IPS DF 6.9 (cell line): ENCODE results near the gene PLD4.

Experiments used
- DNase-seq: peaks from one replicate; pipeline ENCODE4 v3.0.0-alpha.2; 2013; ENCODE audit warnings: low read depth, low spot score
- H3K27ac ChIP-seq: one replicate; pipeline ENCODE4 v1.5.1; 2013; ENCODE audit warnings: low read length, control low read depth
- H3K27me3 ChIP-seq: 2 replicates; pipeline ENCODE4 v1.6.1; 2013; ENCODE audit warnings: mild to moderate bottlenecking, low read length; ENCODE audit not compliant: control insufficient read depth, insufficient read depth
- H3K36me3 ChIP-seq: 2 replicates; pipeline ENCODE4 v1.6.1; 2013; ENCODE audit warnings: low read length; ENCODE audit not compliant: control insufficient read depth, insufficient read depth
- H3K4me1 ChIP-seq: 2 replicates; pipeline ENCODE4 v1.6.1; 2013; ENCODE audit warnings: low read length; ENCODE audit not compliant: control insufficient read depth, insufficient read depth
- H3K4me3 ChIP-seq: 2 replicates; pipeline ENCODE4 v1.5.1; 2013; ENCODE audit warnings: mild to moderate bottlenecking, low read length
- H3K9me3 ChIP-seq: 2 replicates; pipeline ENCODE4 v1.6.1; 2013; ENCODE audit warnings: low read length, inconsistent platforms; ENCODE audit not compliant: control insufficient read depth, insufficient read depth
- WGBS: extraction: QIAGEN DNeasy Blood & Tissue Kit; methylation state at CpG from one replicate; pipeline ENCODE4 v1.1.7; 2013; ENCODE audit warnings: mixed read lengths, missing lambda C conversion rate; ENCODE audit not compliant: insufficient read length, insufficient coverage; 5-methylcytosine and 5-hydroxymethylcytosine counted together

PLD4 gene

DNA sequence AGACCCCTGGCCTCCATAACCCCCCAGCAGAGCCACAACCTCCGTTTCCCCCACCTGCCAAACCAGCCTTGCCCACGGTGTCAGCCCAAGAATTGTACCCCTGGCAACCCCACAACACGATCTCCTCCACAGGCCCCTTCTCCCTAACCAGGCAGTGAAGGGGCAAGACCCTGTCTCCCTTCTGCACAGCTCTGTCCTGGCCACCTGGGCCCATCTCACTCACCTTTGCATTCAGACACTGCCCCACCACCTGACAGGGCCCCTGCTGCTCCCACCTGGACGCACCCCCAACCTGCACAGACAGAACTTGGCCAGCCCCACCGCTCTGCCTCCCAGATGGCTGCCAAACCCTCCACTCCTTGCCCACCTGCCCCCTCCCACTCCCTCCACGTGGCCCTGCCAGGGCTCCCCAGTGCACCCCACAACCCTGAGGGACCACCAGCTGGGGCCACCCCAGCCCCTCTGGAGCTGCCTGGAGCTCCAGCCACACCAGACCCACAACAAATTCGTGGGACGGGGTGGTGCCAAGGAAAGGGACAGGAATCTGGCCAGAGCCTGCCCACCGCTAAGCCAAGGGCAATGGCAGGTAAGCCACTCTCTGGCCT lies 41.7 kb downstream of the PLD4 start:
- no peaks in the 10 kb centered on the region for H3K27me3 ChIP-seq
- no peak for DNase-seq
- no CpG with 5 or more reads among the region's 9 CpGs for WGBS
- peaks cover 13% of the 10 kb centered on the region for H3K4me1 ChIP-seq
- H3K9me3 ChIP-seq, result no peaks in the 10 kb centered on the region
- H3K4me3 ChIP-seq, result no peak overlapping the region
- H3K36me3 ChIP-seq, result no peaks in the 10 kb centered on the region
- no peak overlapping the region for H3K27ac ChIP-seq

DNA sequence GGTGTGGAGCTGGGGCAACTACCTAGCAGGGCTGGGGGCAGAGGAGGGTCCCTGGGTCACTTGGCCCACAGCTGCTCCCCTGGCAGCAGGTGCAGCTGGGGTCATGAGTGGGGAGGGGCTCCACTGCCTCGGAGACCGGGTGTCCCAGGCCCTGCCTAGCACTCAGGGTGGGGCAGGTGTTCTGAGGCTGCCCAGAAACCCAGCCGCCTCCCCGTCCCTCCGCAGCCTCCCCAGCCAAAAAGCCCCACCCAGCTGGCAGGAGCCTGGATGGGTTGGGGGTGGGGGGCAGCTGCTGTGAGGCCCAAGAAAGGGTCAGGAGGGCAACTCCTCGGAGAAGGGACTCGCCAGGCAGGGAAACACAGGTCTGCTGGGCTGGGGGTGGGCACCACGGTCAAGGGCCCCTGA lies 42.3 kb downstream of the PLD4 start:
- no peaks in the 10 kb centered on the region for H3K27me3 ChIP-seq
- H3K36me3 ChIP-seq, result no peaks in the 10 kb centered on the region
- no peaks in the 10 kb centered on the region for H3K9me3 ChIP-seq
- peaks cover 13% of the 10 kb centered on the region for H3K4me1 ChIP-seq
- DNase-seq, result no peak
- no CpG with 5 or more reads among the region's 8 CpGs for WGBS
- no peak overlapping the region for H3K27ac ChIP-seq
- no peak overlapping the region for H3K4me3 ChIP-seq

DNA sequence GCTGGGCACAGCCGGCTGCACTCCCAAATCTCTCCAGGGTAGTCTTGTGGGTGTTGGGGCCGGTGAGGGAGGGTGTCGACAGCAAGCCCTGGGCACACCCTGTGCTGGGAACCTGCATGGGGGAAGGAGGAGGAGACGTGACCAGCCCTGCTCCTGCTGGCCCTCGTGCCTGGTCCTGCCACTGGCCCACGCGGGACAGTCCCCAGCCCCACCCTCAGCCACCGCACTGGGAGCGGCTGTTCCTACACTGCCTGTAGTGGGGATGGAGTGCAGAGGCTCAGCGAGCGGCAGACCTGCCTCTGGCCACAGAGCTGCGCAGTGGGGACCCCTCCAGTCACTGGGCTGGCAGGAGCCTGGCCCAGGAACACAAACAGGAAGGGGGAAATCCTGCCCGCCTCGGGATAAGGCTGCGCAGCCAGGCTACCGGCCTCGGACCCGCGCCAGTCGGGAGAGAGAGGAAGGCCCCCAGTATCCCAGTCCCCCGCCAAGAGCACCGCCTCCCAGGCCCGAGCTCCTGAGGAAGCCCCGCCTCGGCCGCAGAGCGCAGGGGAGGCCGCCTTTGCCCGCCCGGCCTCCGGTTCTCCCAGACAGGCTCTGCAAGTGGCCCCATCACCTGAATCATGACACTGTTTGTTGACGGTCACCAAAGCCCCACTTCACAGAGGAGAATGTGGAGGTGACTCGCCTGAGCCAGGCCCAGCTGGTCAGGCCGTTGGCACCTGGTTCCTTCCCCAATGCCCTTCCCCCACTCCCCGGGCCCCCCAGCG lies 42.9 kb downstream of the PLD4 start:
- Histone ChIP-seq H3K36me3 (no peaks in the 10 kb centered on the region), H3K4me1 (peaks cover 13% of the 10 kb centered on the region), H3K9me3 (no peaks in the 10 kb centered on the region), H3K27me3 (no peaks in the 10 kb centered on the region), H3K27ac (no peak overlapping the region), H3K4me3 (peak overlapping the region; percentile 16; the same call in 1 of the 2 replicates)
- no peak for DNase-seq
- WGBS, result no CpG with 5 or more reads among the region's 36 CpGs

DNA sequence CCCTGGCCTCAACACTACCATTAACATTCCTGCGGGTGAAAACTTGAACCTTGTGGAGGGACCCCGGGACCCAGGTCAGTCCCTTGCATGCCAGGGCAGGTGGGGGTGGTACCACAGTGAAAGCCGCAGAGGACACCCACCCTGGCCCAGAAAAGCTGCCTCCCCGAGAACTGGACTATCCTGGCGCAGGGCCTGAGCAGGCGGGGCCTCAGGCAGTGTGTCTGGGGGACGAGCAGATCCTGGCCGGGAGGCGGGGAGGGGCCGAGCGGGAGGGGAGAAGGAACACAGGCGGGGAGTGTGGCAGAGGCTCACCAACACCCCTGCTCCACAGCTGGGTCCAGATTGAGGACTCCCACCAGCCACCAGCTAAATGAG lies 43.5 kb downstream of the PLD4 start:
- peak overlapping the region; percentile 16; the same call in 1 of the 2 replicates for H3K4me3 ChIP-seq

DNA sequence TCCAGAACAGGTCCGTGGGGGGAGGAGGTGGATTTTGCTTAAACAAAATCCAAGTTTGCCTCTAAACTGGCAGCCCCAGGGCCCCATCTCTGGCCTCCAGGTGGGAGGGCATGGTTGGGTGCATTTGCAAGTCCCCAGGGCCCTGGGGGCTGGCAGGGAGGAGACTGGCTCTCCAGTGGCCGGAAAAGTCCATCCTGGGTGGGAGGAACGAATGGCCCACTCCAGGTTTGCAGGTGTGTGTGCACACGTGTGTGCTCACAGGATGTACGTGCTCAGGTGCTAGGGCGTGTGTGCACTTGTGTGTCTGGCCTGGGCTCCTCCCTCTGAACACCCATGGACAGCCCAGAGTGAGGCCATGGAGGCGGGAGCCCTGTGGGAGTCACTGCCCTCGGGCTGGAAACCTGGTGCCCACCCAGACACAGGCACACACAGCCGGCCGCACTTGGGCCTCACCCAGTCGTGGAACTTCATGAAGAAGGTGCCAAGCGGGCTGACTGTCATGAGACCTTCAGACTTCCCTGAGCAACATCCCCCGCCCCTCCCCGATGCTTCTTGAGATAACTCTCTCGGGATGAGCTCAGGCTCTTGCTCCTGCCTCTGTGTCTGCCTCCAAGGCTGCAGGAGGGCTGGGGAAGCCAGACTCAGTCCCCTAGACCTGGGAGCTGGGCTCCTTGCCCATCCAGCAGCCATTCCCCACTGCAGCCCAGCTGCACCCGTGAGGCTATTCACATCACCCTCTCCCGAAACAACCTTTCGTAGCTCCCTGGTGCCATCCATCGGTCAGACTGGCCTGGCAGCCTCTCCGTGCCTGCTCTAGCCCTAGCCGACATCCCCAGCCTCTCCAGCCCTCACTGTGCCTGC lies 44.1 kb downstream of the PLD4 start:
- Histone ChIP-seq H3K4me1 (peaks cover 13% of the 10 kb centered on the region), H3K27ac (no peak overlapping the region), H3K36me3 (no peaks in the 10 kb centered on the region), H3K9me3 (no peaks in the 10 kb centered on the region), H3K27me3 (no peaks in the 10 kb centered on the region), H3K4me3 (no peak overlapping the region)
- WGBS, result no CpG with 5 or more reads among the region's 21 CpGs
- no peak for DNase-seq

More for the DNA sequence above, 43.5 kb downstream of the PLD4 start:
- H3K27ac ChIP-seq, result no peak overlapping the region
- H3K27me3 ChIP-seq, result no peaks in the 10 kb centered on the region
- H3K4me1 ChIP-seq, result peaks cover 13% of the 10 kb centered on the region
- no CpG with 5 or more reads among the region's 12 CpGs for WGBS
- H3K36me3 ChIP-seq, result no peaks in the 10 kb centered on the region
- H3K9me3 ChIP-seq, result no peaks in the 10 kb centered on the region
- DNase-seq, result no peak

DNA sequence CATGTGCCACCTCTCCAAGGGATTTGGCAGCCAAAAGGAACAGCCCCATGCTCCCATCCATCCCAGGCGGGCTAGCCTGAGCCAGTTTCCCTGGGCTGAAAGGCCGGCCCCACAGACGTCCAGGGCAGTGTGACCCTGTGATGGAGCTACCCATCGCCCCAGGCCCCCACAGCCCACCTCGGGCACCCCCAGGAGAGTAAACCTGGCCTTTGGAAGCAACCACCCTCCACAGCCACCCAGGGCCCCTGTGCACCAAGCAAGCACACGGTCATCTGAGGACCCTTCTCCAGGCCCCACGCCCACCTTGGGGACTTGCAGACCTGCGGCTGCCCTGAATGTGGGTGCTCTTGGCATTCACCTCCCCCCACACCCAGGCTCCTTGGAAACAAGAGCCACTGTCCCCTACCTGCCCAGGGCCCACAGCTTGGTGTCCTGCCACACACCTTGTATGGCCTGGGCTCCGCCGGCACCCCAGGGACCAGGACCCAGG lies 45.1 kb downstream of the PLD4 start:
- WGBS, result no CpG with 5 or more reads among the region's 10 CpGs
- no peaks in the 10 kb centered on the region for H3K9me3 ChIP-seq
- no peak for DNase-seq
- no peaks in the 10 kb centered on the region for H3K36me3 ChIP-seq
- H3K27ac ChIP-seq, result no peak overlapping the region
- peaks cover 13% of the 10 kb centered on the region for H3K4me1 ChIP-seq
- H3K27me3 ChIP-seq, result no peaks in the 10 kb centered on the region
- no peak overlapping the region for H3K4me3 ChIP-seq

DNA sequence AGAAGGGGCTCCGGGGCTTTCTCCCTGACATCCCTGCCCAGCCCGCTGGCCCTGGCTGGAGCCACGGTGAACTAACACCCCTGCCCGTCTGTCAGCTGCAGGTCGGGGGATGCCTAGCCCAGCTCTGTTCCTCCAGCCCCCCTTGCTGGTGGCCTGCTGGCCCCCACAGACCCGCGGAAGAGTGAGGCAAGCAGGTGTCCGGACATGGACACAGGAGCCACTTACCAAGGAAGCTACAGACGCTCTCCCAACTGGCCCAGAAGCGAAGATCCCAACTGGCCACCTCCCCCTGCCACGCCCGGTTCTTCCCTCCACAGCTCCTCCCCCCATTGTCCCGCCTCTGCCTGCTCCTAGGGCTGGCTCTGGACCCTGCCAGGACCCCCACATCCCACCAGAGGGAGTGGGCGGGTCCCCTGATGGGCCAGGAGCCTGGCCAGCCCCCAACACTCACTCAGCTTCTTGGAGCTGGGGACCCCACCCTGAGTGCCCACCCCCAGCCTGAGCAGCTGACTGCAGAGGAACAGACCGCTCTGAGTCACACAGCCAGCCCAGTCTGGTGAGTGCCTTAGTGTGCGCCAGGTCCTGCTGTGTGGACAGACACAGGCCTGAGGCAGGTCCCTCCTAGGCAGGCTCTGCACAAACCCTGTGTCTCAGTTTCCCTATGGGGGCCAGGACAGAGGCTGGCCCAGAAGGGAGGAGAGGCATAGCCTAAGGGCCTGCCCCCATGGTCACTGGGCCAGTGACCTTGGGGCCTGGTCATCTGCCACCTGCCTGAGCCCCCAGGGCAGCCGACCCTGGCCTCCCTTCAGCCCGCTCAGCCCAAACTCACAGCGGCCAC lies 45.8 kb downstream of the PLD4 start:
- no peak for DNase-seq
- Histone ChIP-seq H3K4me1 (peaks cover 13% of the 10 kb centered on the region), H3K4me3 (no peak overlapping the region), H3K27me3 (no peaks in the 10 kb centered on the region), H3K36me3 (no peaks in the 10 kb centered on the region), H3K9me3 (no peaks in the 10 kb centered on the region), H3K27ac (no peak overlapping the region)
- no CpG with 5 or more reads among the region's 19 CpGs for WGBS

DNA sequence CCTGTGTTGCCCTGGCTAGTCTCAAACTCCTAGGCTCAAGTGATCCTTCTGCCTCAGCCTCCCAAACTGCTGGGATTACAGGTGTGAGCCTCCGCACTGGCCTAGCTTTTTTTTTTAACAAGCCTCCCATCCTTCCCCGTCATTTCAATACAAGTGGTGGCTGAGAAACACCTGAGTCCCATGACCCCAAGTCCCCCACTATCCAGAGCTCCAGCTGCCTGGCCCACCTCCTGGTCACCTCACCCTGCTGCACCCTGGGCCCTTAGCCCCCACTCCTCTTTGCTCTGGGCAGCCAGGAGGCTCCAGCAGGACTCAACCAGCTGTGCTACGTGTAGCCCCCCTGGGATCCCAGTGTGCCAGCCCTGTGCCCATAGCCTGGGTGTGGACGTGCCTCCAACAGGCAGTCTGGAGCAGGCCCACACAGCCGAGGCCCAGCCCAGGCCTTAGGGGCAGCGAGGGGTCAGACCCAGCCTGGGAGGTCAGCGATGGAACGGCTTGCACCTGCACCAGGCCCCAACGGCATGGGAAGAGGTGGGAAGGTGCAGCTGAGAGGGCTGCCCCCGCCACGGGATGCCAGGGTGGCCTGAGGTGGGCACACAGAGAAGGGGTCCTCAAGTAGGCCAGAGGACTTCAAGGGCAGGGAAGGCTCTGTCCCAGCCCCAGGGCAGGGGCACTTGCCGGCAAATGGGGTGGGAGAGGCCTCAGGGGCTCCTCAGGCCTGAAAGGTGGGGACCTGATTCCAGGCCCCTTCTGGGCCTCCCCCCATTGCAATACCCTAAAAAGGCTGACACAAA lies 47.0 kb downstream of the PLD4 start:
- H3K36me3 ChIP-seq, result no peaks in the 10 kb centered on the region
- no CpG with 5 or more reads among the region's 12 CpGs for WGBS
- H3K4me3 ChIP-seq, result no peak overlapping the region
- no peaks in the 10 kb centered on the region for H3K9me3 ChIP-seq
- H3K4me1 ChIP-seq, result peaks cover 13% of the 10 kb centered on the region
- no peak overlapping the region for H3K27ac ChIP-seq
- H3K27me3 ChIP-seq, result peaks cover 2% of the 10 kb centered on the region; the same call in 1 of the 2 replicates
- no peak for DNase-seq

DNA sequence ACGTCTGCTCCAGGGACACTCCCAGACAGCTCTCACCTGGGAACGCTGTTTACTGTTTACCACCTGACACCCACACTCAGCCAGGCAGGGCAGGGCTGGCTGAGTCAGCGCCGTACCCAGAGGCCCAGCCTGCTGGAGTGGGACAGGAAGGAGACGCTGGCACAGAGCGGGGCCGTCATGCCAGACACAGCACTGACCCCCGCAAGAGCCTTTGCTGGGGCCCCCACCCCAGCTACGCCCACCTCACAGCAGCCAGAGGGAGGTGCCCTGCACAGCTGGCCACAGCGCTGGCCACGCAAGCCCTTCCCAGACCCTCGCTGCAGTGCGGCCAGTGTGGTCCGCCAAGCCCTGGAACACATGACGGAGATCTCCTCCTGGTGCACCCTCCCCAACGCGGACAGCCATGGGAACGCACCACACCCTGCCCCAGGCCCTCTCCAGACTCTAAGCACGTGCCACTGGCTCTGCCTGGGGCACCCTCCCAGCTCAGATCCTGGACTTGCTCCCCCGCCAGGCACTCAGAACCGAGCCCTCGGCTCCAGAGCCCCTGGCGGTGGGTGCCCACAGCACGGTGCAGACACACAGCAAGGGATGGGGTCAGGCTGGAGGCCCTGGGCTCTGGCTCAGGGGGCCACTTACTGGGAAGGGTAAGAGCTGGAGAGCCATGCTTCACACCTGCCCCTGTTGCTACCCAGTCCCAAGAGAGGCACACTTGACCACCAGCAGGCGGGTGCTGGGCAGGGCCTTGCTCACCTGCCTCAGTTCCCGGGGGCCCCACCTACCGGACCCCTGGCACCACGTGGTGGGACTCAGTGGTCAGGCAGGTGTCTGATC lies 47.8 kb downstream of the PLD4 start:
- Histone ChIP-seq H3K36me3 (no peaks in the 10 kb centered on the region), H3K27me3 (peaks cover 6% of the 10 kb centered on the region; the same call in 1 of the 2 replicates), H3K9me3 (no peaks in the 10 kb centered on the region), H3K27ac (no peak overlapping the region), H3K4me1 (peaks cover 7% of the 10 kb centered on the region), H3K4me3 (no peak overlapping the region)
- no peak for DNase-seq
- WGBS, result no CpG with 5 or more reads among the region's 28 CpGs
